Measurements from ENCODE around the gene PMP22.

DNA sequence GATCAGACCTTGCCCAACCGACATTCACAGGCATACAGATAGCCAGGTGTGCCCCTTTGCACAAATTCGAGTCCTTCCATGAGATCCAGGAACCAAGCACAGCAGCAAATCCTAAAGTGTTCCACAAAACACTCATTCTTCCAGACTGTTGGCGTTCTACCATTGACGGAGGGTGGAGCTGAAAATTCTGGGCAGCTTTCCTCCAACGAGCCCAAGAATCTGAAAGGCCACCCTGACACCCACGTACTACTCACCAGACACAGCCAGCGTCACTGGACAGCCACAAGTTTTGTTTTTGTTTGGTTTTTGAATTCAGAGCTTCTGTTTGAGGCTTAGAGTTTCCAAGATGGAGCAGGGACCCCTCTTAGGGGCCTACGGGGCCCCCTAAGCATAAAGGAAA, 83.8 kb downstream of the PMP22 start:
- TF ChIP-seq, protein P1, sequence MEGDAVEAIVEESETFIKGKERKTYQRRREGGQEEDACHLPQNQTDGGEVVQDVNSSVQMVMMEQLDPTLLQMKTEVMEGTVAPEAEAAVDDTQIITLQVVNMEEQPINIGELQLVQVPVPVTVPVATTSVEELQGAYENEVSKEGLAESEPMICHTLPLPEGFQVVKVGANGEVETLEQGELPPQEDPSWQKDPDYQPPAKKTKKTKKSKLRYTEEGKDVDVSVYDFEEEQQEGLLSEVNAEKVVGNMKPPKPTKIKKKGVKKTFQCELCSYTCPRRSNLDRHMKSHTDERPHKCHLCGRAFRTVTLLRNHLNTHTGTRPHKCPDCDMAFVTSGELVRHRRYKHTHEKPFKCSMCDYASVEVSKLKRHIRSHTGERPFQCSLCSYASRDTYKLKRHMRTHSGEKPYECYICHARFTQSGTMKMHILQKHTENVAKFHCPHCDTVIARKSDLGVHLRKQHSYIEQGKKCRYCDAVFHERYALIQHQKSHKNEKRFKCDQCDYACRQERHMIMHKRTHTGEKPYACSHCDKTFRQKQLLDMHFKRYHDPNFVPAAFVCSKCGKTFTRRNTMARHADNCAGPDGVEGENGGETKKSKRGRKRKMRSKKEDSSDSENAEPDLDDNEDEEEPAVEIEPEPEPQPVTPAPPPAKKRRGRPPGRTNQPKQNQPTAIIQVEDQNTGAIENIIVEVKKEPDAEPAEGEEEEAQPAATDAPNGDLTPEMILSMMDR (IDR thresholded peaks at IDR 0.05; ENCODE audit: low read length): no peak
- no peak for TF ChIP-seq EZH2 (IDR thresholded peaks at IDR 0.05; ENCODE audit: borderline replicate concordance, low read length)

Measured in OCI-LY1 (cell line).